NCI-H748 treated with DMSO at 0.1 percent for 48 hours (cell line): ENCODE data around the gene PARD3.
"Not testable (repeated sequence)": the region's sequence is repeated elsewhere in the genome, so short reads cannot be mapped to it uniquely, and the experiment has no call there.

Experiments
- DNase-seq: peaks from one replicate; lab custom pipeline; 2025; lab: John Stamatoyannopoulos, UW

PARD3 gene

GRCh38 chr10:34648919-34649318 is 166.2 kb downstream of the PARD3 start:
- DNase-seq, result no peak

- DNase-seq, result no peak
These were observed 166.9 kb downstream of the PARD3 start for GRCh38 chr10:34647875-34648865.

- no peak for DNase-seq
These were observed 167.9 kb downstream of the PARD3 start for GRCh38 chr10:34647160-34647559.

GRCh38 chr10:34646331-34646730 is 168.8 kb downstream of the PARD3 start:
- DNase-seq, result no peak

- DNase-seq, result not testable (repeated sequence)
These were observed 170.3 kb downstream of the PARD3 start for GRCh38 chr10:34644815-34645214.

DNA sequence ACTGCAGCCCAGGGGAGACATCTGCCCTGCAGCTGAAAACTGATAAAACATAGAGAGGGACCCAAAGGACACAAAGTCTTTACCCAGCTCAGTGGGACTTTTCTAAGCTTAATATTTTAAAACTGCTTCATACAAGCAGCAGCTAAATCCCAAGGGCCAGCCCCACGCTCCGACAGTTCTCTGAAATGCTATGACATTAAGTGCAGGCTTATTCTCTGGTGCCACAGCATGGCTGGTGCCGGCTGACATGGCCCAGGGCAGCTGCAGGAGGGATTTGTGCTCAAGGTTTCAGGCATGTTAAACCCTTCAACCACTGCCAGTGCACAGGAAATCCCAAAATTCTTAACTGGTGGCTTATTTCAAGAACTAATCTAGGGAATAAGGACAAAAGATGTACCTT is 170.9 kb downstream of the PARD3 start:
- no peak for DNase-seq

DNA sequence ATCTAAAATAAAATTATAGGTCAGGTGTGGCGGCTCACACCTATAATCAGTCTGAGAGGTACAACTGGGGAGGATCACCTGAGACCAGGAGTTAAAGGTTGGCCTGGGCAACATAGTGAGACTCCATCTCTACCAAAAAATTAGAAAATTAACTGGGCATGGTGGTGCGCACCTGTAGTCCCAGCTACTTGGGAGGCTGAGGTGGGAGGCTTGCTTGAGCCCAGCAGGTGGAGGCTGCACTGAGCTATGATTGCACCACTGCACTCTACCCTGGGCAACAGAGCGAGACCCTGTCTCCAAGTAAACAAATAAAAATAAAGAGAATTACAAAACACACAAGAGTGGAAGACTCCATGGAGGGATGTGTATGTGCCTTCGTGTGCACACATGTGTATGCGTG is 171.5 kb downstream of the PARD3 start:
- no peak for DNase-seq

- no peak for DNase-seq
These were observed 173.1 kb downstream of the PARD3 start for GRCh38 chr10:34641913-34642558.

DNA sequence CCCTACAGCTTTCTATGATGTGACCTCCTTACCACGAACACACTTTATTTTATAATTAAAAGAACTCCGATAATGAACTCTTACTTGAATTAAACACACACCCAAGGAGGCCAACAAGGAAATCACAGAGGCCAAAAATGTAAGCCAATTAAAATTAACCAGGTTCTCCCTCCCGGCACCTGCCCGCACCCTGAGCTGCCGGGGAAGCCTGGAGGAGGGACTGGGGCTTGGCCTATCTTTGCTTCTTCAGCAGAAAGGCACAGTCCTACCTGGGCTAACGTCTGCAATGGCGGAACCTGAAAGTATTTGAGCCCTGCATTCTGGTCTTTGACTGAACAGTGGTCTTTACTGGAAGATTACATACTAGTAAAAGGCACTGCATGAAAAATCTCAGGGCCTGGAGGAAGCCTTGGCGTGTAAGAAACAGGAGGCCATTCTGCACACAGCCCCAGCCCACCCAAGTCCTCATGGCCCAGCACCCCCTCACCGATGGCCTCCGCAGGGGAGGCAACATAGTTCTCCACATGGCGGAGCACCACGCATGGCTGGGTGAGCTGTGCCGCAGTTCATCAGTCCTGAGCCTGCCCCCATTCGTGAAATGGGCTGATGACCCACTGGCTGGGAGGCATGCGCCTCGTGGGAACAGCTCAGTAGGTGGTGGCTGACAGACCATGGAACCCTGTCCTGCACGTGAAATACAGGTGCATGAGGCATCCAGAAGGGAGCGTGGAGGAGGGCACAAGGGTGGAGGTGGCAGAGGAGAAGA is 173.8 kb downstream of the PARD3 start:
- no peak for DNase-seq

GRCh38 chr10:34638406-34639054 is 176.6 kb downstream of the PARD3 start:
- peak; percentile 29 for DNase-seq

- peak; percentile 77 for DNase-seq
These were observed 177.6 kb downstream of the PARD3 start for GRCh38 chr10:34637418-34637911.

GRCh38 chr10:34635111-34635510 is 180.0 kb downstream of the PARD3 start:
- DNase-seq, result no peak

DNA sequence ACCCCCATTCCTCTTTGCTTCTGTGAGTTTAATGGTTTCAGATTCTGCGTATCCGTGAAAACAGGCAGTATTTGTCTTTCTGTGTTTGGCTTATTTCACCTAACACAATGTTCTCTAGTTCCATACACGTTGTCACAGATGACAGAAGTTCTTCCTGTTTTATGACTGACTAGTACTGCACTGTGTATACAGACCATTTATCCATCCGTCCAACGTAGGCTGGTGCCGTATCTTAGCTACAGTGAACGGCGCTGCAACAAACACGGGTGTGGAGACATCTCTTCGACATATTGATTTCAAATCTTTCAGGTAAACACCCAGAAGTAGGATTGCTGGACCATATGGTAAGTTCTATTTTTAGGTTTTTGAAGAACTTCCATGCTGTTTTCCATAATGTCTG is 181.7 kb downstream of the PARD3 start:
- peak; percentile 41 for DNase-seq

GRCh38 chr10:34629084-34629483 is 186.0 kb downstream of the PARD3 start:
- no peak for DNase-seq

DNA sequence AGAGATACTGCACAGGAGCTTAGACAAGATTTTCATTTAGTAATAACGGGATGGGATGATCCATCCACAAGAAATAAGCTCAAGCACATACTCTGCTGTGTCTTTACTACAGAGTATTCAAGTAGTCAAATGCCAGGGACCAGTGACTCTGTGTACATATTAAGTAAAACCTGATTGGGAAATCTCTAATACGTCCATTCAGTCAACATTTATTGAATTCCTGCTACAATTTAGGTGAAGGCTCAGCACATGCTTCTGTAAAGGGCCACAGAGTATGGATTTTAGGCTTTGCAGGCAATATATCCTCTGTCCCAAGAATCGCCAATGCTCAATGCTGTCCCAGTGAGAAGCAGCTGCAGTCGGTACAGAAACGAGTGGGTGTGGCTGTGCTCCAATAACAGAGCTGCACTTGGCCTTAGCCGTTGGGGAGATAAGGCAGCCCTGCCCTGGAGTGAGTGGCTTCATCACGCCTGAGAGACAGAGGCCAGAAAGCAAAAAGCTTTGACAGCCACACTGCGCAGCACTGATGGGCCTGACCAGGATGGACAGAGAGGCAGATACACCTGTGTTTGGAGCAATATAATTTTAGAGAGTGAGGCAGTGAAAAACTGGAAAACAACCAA is 186.8 kb downstream of the PARD3 start:
- peak; percentile 19 for DNase-seq

DNA sequence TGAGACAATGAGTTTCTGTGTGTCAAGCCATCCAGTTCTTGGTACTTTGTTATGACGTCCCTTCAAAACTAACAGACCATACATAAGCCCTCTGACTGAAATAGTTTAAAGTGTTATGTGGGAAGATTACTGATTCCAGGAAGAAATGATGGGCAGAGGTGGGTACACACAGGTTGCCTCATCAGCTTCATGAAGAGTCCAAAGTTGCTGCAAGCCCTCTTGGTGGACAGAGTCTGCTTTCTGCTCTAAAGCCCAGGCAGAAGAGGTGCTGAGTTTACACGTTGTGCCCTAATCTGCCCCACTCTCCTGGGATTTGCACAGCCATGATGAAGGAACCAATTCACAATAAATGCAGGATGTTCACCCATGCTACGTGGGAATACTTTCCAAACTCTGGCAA is 187.4 kb downstream of the PARD3 start:
- no peak for DNase-seq

GRCh38 chr10:34627331-34627730 is 187.8 kb downstream of the PARD3 start:
- DNase-seq, result no peak

DNA sequence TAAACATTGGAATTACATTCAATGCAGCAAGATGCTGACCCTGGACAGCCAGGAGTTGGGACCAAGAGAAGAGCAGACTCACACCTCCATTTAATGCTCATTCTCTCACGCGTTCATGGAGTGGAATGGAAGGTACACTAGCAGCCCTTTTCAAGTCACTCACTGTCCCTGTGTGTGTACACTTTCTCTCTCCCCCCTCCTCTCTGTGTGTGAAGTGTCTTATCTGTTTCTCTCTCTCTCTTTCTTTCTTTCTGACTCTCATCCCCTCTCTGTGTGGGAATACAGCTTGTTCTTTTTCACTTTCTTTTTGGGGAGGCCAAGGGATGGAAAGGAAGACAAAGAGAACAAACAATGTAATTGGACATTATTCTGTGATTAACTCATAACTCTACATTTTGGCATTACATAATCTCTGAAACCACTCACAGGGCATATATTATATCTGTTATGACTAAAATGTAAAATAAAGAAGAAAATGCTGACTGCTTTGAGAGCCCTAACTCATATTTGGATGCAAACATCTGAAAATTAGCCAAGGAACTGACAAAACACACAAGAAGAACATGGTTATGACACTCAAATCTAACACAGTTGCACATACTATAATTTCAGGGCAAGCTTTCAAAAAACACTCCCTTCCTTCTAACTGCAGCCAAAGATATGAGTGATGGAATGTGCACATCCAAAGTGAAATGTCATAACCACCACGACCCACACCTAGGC is 188.8 kb downstream of the PARD3 start:
- DNase-seq, result no peak

- no peak for DNase-seq
These were observed 190.6 kb downstream of the PARD3 start for GRCh38 chr10:34624323-34625153.

GRCh38 chr10:34622945-34623344 is 192.2 kb downstream of the PARD3 start:
- no peak for DNase-seq
